Measurements from ENCODE around the gene ABHD17A.
A peak's percentile ranks its signal among the peaks of the same experiment; 100 is the strongest.

Gene ABHD17A

DNA sequence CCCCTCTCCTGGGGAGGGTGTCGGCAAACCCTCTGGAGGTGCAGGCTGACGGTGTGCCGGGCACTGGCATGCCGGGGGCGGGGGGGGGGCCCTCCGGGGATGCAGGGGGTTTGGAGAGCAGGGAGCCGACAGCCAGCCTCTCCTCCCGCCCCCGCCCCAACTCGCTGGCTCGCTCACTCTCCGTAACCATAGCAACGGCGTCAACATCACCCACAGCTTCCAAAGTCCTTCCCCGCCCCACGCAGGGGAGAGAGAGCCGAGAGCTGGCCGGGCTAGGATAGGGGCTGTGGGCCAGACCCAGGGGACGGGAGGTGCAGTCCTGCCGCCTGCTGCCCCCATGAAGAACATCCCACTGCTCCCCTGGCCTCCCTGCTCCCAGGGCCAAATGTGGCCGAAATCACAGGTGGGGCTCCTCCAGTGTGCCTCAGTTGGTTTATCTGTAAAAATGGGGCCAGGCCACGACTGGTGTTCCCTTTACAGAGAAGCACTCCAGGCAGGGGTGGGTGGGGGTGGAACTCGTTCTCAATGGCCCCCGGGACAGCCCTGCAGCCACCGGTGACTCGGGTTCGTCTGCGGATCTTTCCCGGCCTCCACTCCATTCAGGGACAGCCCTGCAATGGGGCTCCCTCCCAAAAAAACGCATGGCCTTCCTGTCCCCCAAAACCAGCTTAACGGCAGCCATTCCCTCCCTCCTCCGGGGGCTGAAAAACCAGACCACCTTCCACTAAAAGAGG is 25.1 kb downstream of the ABHD17A start:
- Histone ChIP-seq H3K4me1 (peaks cover 0 to 73% (median 55%) of the 10 kb centered on the region in 4 donors), H3K9me3 (no peaks in the 10 kb centered on the region), H3K27me3 (no peaks in the 10 kb centered on the region), H3K36me3 (no peaks in the 10 kb centered on the region), H3K4me3 (no peak overlapping the region), H3K27ac (no peak overlapping the region)
- DNase-seq, result no peak
- intact Hi-C loops (cut with DNase I; ENCODE audit: low total_unique reads), result no loop called here
- TF ChIP-seq, protein P1, sequence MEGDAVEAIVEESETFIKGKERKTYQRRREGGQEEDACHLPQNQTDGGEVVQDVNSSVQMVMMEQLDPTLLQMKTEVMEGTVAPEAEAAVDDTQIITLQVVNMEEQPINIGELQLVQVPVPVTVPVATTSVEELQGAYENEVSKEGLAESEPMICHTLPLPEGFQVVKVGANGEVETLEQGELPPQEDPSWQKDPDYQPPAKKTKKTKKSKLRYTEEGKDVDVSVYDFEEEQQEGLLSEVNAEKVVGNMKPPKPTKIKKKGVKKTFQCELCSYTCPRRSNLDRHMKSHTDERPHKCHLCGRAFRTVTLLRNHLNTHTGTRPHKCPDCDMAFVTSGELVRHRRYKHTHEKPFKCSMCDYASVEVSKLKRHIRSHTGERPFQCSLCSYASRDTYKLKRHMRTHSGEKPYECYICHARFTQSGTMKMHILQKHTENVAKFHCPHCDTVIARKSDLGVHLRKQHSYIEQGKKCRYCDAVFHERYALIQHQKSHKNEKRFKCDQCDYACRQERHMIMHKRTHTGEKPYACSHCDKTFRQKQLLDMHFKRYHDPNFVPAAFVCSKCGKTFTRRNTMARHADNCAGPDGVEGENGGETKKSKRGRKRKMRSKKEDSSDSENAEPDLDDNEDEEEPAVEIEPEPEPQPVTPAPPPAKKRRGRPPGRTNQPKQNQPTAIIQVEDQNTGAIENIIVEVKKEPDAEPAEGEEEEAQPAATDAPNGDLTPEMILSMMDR (IDR thresholded peaks at IDR 0.05), result no peak

DNA sequence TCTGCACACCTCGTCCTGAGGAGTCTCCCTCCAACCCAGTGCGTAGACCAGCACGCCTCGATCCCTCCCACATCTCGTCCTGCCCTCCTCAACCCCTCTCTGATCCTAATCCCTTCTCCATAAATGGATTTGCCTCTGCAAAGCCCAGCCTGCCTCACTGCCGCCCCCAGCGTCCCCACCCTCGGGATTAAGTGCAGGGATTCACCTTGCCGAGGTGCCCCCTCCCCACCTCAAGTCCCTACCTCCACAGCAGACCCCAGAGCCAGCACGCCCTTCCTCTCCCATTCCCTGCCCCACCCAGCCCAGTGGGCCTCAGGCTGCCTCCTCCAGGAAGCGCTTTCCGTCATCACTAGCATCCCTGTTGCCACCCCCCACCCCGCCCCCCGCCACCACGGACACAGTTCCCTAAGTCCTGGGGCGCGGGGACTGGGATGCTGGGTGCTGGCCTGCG is 25.9 kb downstream of the ABHD17A start:
- TF ChIP-seq, protein P1 (IDR thresholded peaks at IDR 0.05), result no peak
- Histone ChIP-seq H3K36me3 (peaks cover 0 to 2% (median 0%) of the 10 kb centered on the region in 3 donors), H3K4me3 (no peak overlapping the region), H3K9me3 (no peaks in the 10 kb centered on the region), H3K4me1 (peaks cover 0 to 71% (median 48%) of the 10 kb centered on the region in 4 donors), H3K27me3 (peaks cover 0 to under 1% of the 10 kb centered on the region in 2 donors), H3K27ac (no peak overlapping the region)
- DNase-seq, result no peak
- intact Hi-C loops (cut with DNase I; ENCODE audit: low total_unique reads), result no loop called here

DNA sequence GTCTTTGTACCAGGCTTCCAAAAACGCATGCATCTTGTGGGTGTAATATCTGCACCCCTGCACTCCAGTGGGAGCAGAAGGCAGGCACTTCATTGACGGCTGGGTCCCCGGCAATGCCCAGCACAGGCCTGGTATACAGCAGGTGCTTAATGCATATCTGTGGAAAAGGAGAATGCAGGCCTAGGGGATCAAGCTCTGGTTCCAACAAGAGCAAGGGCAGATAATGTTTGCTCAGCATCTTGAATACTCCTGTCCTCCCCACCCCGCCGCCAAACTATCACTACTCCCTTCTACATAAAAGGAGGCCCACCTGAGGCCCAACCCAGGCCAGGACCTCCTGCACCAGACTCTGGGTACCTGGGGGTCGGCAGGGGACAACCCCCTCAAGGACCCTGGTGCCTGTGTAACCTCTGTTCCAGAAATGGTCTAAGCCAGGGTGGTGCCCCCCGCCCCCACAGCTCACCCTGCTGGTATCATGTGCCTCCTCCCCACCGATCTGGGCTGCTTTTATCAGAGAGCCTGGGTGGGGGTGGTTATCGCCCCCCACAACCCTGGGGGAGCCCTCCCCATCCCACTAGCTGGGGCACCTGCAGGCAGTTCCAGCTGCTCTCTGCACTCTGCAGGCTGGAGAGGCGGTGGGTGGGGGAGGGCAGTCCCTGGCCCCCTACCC is 26.7 kb downstream of the ABHD17A start:
- Histone ChIP-seq H3K27ac (no peak overlapping the region), H3K36me3 (peaks cover 0 to 7% (median 0%) of the 10 kb centered on the region in 3 donors), H3K9me3 (no peaks in the 10 kb centered on the region), H3K4me3 (no peak overlapping the region), H3K27me3 (peaks cover 0 to 3% of the 10 kb centered on the region in 2 donors), H3K4me1 (peaks cover 0 to 75% (median 53%) of the 10 kb centered on the region in 4 donors)
- peak in 1 of 2 donors; percentile 71 for DNase-seq
- TF ChIP-seq, protein P1 (IDR thresholded peaks at IDR 0.05), result no peak
- intact Hi-C loops (cut with DNase I; ENCODE audit: low total_unique reads), result no loop called here

DNA sequence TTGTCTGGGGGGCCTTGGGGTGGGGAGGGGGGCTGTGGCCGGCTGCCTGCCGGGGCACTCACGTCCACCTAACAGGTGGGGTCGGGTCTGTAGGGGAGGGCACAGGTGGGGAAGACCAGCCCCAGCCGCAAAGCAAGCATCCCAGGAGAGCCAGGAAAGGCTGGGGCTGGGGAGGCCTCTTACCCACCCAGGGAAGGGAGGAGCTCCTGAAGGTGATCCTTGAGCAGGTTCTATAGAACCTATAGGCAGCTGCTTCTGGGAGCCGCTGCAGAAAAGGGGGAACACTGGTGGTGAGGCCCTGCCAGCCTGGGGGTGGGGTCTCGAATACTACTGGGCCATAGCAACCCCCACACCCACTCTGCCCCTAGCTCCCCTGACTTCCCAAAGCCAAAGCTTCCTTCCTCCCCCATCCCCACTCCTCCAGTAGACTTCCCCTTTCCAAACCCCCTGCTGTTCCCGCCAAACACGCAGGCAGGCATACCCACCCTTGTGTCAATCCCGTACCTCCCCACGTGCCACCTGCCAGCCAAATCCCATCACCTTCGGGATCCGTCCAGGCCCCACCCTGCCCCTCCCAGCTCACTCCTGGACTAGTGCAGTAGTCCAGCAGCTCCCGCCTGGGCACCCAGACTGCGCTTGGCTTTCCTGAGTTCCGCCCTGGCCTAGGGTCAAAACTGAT is 27.5 kb downstream of the ABHD17A start:
- Histone ChIP-seq H3K36me3 (peaks cover 0 to 7% (median 0%) of the 10 kb centered on the region in 3 donors), H3K27ac (peak overlapping the region; percentile 23 to 27), H3K4me1 (peaks cover 0 to 83% (median 56%) of the 10 kb centered on the region in 4 donors), H3K4me3 (peak overlapping the region; percentile 27 to 49), H3K9me3 (no peaks in the 10 kb centered on the region), H3K27me3 (peaks cover 0 to 3% of the 10 kb centered on the region in 2 donors)
- TF ChIP-seq, protein P1 (IDR thresholded peaks at IDR 0.05), result no peak
- intact Hi-C loops (cut with DNase I; ENCODE audit: low total_unique reads), result no loop called here
- DNase-seq, result peak in 1 of 2 donors; percentile 66

DNA sequence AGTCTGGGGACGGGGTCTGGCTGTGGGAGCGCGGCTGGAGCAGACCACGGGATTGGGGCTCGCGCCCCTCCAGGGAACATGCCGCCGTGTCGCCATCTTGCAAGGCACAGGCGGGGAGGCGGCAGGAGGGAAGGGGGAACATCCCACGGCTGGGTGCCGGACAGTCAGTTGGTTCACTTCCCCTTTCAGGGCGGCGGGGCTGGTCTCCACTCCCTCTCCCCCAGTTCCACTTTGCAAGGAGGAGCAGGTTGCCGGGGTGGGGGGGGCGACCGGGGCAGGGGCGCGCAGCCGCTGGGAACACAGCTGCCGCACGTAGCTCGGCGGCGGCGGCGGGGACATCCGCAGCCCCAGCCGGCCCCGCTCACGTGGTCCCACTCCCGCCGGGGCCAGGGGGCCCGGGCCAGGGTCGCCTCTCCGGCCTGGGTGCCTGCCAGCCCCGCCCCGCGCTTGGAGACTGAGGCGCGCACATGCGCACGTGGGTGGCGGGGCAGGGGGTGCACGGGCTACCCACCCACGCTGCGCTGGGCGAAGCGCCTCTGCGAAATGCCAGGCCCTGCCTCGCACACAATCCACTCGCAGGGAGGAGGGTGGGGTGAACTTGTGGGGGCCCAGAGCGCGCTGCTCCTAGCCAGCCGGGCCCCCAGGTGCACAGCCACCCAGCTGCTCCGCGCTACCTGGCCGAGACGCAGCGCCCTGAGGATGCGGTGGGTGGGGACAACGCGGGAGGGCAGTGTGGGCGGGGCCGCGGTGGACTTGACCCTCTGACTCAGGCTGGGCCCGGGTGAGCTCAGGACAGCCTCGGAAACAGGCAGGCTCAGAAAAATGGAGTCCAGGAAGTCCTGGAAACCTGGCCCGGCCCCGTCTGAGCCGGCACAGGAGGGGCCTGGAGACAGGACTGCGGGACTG is 28.3 kb downstream of the ABHD17A start:
- peak; percentile 76 to 89 for DNase-seq
- no peaks in the 10 kb centered on the region for H3K9me3 ChIP-seq
- peaks cover 0 to 7% (median 0%) of the 10 kb centered on the region in 3 donors for H3K36me3 ChIP-seq
- TF ChIP-seq, protein P1 (IDR thresholded peaks at IDR 0.05), result no peak
- H3K4me3 ChIP-seq, result peak overlapping the region; percentile 27 to 49
- peak overlapping the region; percentile 27 for H3K27ac ChIP-seq
- intact Hi-C loops (cut with DNase I; ENCODE audit: low total_unique reads), result no loop called here
- peaks cover 0 to 85% (median 50%) of the 10 kb centered on the region in 4 donors for H3K4me1 ChIP-seq
- peaks cover 0 to 3% of the 10 kb centered on the region in 2 donors for H3K27me3 ChIP-seq

All from tibial artery (tissue), 4 donors.